Central memory CD8-positive, alpha-beta T cell (primary cell): ENCODE measurements around the gene OR10A3.

ENCODE experiments used
- ATAC-seq: fragments of 150-1000 bp; cut with Tn5 transposase; replicated peaks from 2 replicates; pipeline ENCODE4 v1.10.0; 2022; ENCODE audit warnings: mild to moderate bottlenecking, moderate FRiP score, moderate number of reproducible peaks; ENCODE audit not compliant: poor library complexity, severe bottlenecking; ENCODE audit errors: extremely low read depth
- DNase-seq, 2 donors: peaks; one replicate each; pipeline ENCODE4 v3.0.0; 2021; ENCODE audit warnings: low spot score in 2 of 2
- H3K27ac Mint-ChIP-seq: one replicate; pipeline ENCODE4 v1.8.0; 2022; ENCODE audit warnings: low read depth, mild to moderate bottlenecking, moderate library complexity, mixed read lengths
- H3K27me3 Mint-ChIP-seq: one replicate; pipeline ENCODE4 v1.8.0; 2022; ENCODE audit warnings: mixed read lengths
- H3K36me3 Mint-ChIP-seq: one replicate; pipeline ENCODE4 v1.8.0; 2022; ENCODE audit warnings: mild to moderate bottlenecking, moderate library complexity, mixed read lengths; ENCODE audit not compliant: insufficient read depth
- H3K4me1 Mint-ChIP-seq: one replicate; pipeline ENCODE4 v1.8.0; 2022; ENCODE audit warnings: mixed read lengths
- H3K4me3 Mint-ChIP-seq: one replicate; pipeline ENCODE4 v1.8.0; 2022; ENCODE audit warnings: mild to moderate bottlenecking, moderate library complexity, mixed read lengths
- H3K9me3 Mint-ChIP-seq: one replicate; pipeline ENCODE4 v1.8.0; 2022; ENCODE audit warnings: mixed read lengths

The OR10A3 gene

GRCh38 chr11:7898666-7899283 is 42.7 kb downstream of the OR10A3 start:
- no peaks in the 10 kb centered on the region for H3K4me1 Mint-ChIP-seq
- no peak for DNase-seq
- no peak overlapping the region for H3K4me3 Mint-ChIP-seq
- no peaks in the 10 kb centered on the region for H3K9me3 Mint-ChIP-seq
- peaks cover 55% of the 10 kb centered on the region for H3K27me3 Mint-ChIP-seq
- no peaks in the 10 kb centered on the region for H3K36me3 Mint-ChIP-seq
- no peak for ATAC-seq
- H3K27ac Mint-ChIP-seq = no peak overlapping the region

GRCh38 chr11:7896009-7896785 is 45.3 kb downstream of the OR10A3 start:
- Mint-ChIP-seq H3K4me1 (peaks cover 6% of the 10 kb centered on the region), H3K4me3 (no peak overlapping the region), H3K27me3 (peaks cover 30% of the 10 kb centered on the region), H3K36me3 (no peaks in the 10 kb centered on the region), H3K9me3 (no peaks in the 10 kb centered on the region), H3K27ac (no peak overlapping the region)
- ATAC-seq (no peak), DNase-seq (no peak)

DNA sequence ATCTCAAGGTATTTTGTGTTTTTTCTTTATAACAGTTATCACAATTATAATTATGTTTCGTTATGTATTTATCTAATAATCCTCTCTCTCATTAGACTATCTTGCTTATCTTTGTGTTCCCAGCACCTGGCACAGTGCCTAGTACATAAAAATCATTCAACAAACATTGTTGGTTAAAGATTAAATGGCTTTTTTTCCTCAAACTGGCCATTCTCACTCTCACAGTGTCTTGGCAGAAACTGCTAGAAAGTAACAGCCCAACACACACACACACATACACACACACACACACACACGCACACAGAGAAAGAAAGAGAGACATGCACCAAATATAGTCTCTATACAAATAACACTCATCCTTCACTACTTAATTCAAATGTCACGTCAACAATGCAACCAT is 47.3 kb downstream of the OR10A3 start:
- H3K9me3 Mint-ChIP-seq = no peaks in the 10 kb centered on the region
- DNase-seq (no peak), ATAC-seq (no peak)
- H3K4me3 Mint-ChIP-seq = no peak overlapping the region
- no peak overlapping the region for H3K27ac Mint-ChIP-seq
- H3K36me3 Mint-ChIP-seq = no peaks in the 10 kb centered on the region
- peaks cover 27% of the 10 kb centered on the region for H3K27me3 Mint-ChIP-seq
- H3K4me1 Mint-ChIP-seq = peaks cover 6% of the 10 kb centered on the region

GRCh38 chr11:7893796-7894195 is 47.7 kb downstream of the OR10A3 start:
- Mint-ChIP-seq H3K36me3 (no peaks in the 10 kb centered on the region), H3K27me3 (peaks cover 24% of the 10 kb centered on the region), H3K4me1 (peaks cover 6% of the 10 kb centered on the region), H3K4me3 (no peak overlapping the region), H3K27ac (no peak overlapping the region), H3K9me3 (no peaks in the 10 kb centered on the region)
- DNase-seq (no peak), ATAC-seq (no peak)

GRCh38 chr11:7892840-7893254 is 48.7 kb downstream of the OR10A3 start:
- H3K4me1 Mint-ChIP-seq = peaks cover 6% of the 10 kb centered on the region
- H3K27ac Mint-ChIP-seq = no peak overlapping the region
- no peaks in the 10 kb centered on the region for H3K9me3 Mint-ChIP-seq
- H3K27me3 Mint-ChIP-seq = peaks cover 27% of the 10 kb centered on the region
- peak; percentile 24 for ATAC-seq
- H3K36me3 Mint-ChIP-seq = no peaks in the 10 kb centered on the region
- DNase-seq = no peak
- H3K4me3 Mint-ChIP-seq = no peak overlapping the region

GRCh38 chr11:7892059-7892699 is 49.3 kb downstream of the OR10A3 start:
- no peak overlapping the region for H3K27ac Mint-ChIP-seq
- ATAC-seq = no peak
- H3K4me1 Mint-ChIP-seq = peaks cover 6% of the 10 kb centered on the region
- no peak for DNase-seq
- H3K27me3 Mint-ChIP-seq = peaks cover 34% of the 10 kb centered on the region
- H3K36me3 Mint-ChIP-seq = peaks cover 2% of the 10 kb centered on the region
- no peak overlapping the region for H3K4me3 Mint-ChIP-seq
- H3K9me3 Mint-ChIP-seq = no peaks in the 10 kb centered on the region

GRCh38 chr11:7890417-7891172 is 50.9 kb downstream of the OR10A3 start:
- DNase-seq = no peak
- Mint-ChIP-seq H3K27me3 (peaks cover 39% of the 10 kb centered on the region), H3K4me3 (no peak overlapping the region), H3K9me3 (no peaks in the 10 kb centered on the region), H3K4me1 (peaks cover 6% of the 10 kb centered on the region), H3K27ac (no peak overlapping the region), H3K36me3 (peaks cover 2% of the 10 kb centered on the region)
- ATAC-seq = no peak

DNA sequence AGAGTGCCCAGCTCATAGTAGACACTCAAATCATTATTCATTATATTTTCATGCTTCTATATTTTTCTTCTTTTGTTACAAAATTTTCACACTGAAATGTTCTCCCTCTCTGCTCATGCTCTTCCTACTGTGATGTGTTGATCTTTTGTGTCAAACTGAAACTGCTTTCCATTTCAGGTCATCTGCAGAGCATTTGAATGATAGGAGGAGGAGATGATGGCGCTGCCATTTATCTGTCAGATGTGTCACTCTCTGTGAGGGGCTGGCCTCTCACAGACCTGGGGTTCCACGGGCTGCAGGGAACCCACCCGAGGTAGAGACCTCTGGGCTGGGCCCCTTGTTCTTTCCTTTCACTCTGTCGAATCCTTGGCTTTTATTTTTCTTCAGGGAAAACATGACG is 51.5 kb downstream of the OR10A3 start:
- DNase-seq (no peak), ATAC-seq (no peak)
- peaks cover 2% of the 10 kb centered on the region for H3K36me3 Mint-ChIP-seq
- peaks cover 36% of the 10 kb centered on the region for H3K27me3 Mint-ChIP-seq
- H3K4me3 Mint-ChIP-seq = no peak overlapping the region
- no peak overlapping the region for H3K27ac Mint-ChIP-seq
- H3K9me3 Mint-ChIP-seq = no peaks in the 10 kb centered on the region
- peaks cover 6% of the 10 kb centered on the region for H3K4me1 Mint-ChIP-seq
